NCI-H524 (cell line): ENCODE measurements around the gene AFF1.
"Not testable (repeated sequence)": the region's sequence is repeated elsewhere in the genome, so short reads cannot be mapped to it uniquely, and the experiment has no call there.

Source experiments
- DNase-seq, 2 experiments: peaks; one replicate each; lab custom pipeline; 2025; lab: John Stamatoyannopoulos, UW

Gene AFF1

DNA sequence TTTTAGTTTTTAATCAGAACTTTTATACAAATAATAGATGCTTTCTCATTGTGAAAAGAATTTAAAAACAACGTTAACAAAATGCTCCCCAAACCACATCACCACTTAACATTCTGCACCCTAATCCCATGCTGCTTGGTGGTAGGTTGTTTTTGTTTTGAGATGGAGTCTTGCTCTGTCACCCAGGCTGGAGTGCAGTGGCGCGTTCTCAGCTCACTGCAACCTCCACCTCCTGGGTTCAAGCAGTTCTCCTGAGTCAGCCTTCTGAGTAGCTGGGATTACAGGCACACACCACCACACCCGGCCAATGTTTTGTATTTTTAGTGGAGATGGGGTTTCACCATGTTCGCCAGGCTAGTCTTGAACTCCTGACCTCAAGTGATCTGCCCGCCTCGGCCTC lies 102.4 kb downstream of the AFF1 start:
- not testable (repeated sequence) for DNase-seq

DNA sequence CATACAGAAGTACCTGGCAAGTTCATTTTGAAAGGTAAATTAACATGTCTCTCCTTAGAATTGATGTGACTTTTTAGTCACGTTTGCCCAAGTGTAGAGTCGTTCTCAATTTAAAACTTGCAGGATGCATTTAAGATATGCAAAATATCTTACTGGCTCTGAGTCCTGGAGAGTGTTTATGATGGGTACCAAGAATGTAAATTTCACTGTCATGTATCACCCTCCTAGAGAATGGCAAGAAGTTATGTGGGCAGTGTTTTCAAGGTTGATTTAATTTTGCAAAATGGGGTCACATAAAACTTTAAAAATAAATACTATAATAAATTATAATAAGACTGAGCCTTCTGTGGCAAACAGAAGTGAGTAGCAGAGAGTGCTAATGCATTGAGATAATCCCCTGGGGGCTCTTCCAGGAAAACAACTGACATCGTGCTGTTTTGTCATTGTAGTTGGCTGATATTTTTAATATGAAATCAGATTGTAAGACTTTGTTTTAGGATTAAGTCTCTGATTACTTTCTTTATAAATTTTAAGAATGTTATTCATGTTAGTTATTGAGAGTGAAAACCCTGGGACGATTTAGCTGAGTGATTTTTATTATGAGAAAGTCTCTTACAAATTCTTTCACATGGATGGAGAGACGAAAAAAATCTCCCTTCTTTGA lies 103.0 kb downstream of the AFF1 start:
- no peak for DNase-seq

DNA sequence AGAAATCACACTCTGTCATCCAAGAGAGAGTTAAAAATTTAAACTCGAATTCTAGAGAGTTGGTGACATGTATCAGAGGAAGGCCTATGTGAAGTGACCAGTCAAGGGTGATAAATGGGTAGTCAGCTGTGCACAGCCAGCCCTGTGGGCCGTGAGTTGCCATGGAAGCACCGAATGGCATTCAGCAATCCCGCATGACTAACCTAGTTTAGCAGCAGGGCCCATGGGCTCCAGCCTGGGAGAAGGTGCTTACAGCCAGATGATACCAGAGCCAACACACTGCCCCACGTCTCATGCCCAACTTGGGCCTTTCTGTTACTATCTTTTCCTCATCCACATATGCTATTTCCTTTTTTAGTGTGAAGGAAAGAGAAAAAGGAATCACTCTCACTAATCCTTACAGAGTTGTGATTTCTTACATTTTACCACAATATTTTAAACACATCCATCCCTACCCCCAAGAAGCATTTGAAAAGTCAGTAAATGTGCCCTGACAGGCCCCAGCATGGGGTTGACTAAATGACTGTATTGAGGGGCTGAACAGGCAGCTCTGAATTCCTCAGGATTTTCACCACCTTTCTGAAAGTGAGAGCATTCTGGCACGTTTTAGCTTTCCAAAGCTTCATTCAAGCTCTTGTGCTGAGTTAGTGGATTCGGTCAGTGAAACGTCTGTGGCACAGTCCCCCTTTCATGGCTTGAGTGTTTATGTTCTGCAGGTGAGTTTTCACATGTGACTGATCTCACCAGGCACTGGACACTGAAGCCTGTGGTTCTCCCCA lies 104.2 kb downstream of the AFF1 start:
- peak; percentile 25 to 41 for DNase-seq

- DNase-seq = no peak
Observed at GRCh38 chr4:87041141-87041540, 106.3 kb downstream of the AFF1 start.

- DNase-seq = no peak
Observed at GRCh38 chr4:87042221-87042620, 107.4 kb downstream of the AFF1 start.

DNA sequence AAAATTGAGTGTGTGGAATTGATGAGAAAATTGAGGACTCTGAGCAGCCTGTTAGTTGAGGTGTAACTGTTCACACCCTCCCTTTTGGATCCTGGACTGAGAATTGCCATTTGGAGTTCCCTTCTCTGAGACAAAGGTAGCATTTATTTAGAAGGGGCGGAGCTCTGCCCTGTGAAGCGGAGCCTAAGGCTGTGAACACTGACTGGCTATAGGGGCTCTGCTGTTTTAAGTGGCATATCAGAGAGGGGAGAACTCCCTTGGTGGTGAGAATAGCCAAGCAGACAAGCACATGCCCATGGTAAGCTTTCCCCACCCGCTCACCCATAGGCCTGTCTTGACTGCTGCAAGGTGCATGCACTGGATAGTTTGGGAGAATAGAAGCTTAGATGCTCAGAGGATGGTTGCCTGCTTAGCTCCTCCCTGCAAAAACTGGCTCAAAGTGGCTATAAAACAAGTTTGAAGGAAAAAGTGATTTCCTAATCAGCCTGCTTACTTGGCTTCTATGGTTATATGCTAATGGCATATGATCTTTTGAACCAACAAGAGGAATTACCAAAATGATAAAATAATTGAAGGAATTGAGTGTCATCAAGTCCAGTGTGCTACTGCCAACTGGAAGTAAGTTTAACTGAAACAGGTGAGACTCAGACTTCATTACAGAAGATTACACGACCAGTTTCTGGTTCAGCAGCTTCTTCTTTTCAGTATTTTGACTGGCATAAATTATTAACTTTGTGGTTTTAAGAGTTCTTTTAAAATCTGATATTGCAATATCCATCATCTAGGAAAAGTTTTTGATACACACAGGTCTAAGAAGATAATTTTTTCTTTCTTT lies 108.4 kb downstream of the AFF1 start:
- no peak for DNase-seq

GRCh38 chr4:87044511-87045233 lies 109.9 kb downstream of the AFF1 start:
- no peak for DNase-seq

DNA sequence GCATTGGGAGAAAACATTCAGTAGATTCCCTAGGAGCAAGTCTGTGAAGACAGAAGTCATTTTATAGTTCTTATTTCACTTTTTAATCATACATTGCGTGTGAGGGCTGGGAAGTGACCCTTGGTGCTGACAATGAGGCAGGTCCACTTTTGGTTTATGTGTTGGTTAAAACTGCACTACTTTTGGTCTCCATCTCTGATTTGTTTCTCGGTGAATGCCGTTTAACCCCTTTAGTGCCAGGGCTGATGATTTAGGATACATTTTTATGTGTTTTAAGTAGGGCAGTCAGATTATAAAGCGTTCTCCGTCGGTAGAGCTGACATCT lies 110.4 kb downstream of the AFF1 start:
- no peak for DNase-seq

- no peak for DNase-seq
Observed at GRCh38 chr4:87045659-87046058, 110.8 kb downstream of the AFF1 start.

DNA sequence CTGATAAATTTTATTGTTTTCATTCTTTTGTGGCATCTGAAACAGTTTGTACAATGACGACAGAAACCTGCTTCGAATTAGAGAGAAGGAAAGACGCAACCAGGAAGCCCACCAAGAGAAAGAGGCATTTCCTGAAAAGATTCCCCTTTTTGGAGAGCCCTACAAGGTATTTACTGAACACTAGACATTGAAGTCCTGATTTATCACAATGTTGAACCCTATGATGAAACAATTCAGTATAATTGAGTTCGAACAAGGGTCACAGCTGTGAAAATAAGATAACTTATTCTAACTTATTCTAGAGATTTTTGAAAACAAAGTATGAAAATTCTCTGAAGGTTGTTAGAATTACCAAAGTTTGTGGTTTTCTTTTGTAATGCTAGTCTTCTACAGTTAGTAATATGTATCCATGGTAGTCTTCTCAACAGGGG lies 111.3 kb downstream of the AFF1 start:
- no peak for DNase-seq

DNA sequence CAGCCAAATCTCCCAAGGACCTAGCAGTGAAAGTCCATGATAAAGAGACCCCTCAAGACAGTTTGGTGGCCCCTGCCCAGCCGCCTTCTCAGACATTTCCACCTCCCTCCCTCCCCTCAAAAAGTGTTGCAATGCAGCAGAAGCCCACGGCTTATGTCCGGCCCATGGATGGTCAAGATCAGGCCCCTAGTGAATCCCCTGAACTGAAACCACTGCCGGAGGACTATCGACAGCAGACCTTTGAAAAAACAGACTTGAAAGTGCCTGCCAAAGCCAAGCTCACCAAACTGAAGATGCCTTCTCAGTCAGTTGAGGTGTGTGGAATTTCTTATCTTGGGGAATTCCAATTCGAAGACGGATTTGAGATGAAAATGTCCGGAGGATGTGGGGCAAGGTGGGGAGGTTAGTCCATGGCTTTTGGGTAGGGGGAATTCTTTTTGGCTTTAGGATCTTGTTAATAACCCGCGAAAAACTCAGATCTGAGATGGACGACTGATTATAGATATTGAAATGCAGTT lies 112.5 kb downstream of the AFF1 start:
- no peak for DNase-seq

DNA sequence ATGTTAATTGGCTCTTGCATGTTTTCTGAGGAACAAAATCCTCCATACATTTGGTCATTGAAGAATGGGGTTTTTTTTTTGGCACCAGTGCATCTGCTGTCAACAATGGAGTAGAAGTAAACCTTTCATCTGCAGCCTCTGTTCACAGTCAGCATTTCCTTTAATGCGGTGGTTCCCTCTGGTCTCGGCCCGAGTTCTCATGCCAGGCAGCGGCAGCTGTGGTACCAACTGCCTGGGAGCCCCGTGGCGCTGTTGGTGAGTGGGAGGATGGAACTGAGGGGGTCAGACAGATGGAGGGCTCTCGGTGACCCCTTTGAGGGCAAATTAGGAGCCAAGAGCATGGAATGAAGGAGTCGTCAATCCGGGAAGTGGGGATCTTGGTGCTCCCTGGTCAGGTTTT lies 114.7 kb downstream of the AFF1 start:
- no peak for DNase-seq

DNA sequence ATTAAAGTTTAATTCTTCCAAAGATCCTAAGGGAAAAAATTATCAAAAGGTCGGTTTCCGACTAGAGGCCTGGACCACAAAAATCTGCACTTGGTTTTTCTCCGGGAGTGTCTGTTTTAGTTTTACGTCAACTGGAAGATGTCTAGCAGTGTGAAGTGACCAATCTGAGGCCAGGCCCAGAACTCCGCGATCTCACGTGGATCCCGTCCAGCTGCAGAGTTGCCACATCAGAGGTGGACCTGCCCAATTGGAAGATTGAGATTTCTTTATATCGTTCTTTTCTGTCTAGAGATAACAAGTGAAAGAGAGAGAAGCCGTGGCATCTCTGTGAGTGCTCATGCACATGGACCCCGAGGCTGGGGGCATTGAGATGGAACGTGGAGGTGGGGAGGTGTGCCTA lies 115.8 kb downstream of the AFF1 start:
- DNase-seq = no peak

DNA sequence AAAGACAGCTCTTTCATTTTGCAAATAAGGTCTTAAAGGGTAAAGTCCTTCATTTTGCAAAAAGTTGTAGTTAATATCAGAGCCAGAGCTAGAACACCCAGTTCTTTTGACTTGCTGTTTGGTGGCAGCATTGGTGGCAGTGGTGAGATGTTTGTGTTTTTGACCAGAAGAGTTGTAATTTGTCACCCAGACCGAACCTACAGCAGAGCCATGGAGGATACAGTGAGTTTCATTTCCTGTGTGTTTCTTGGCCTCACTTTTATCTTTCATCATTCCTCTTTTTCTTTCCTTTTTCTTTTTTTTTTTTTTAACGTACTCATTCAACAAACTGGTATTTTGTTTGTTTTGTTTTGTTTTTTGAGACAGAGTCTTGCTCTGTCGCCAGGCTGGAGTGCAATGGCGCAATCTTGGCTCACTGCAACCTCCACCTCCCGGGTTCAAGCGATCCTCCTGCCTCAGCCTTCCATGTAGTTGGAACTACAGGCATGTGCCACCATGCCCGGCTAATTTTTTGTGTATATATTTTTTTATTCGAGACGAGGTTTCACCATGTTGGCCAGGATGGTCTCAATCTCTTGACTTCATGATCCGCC lies 116.4 kb downstream of the AFF1 start:
- DNase-seq = no peak

DNA sequence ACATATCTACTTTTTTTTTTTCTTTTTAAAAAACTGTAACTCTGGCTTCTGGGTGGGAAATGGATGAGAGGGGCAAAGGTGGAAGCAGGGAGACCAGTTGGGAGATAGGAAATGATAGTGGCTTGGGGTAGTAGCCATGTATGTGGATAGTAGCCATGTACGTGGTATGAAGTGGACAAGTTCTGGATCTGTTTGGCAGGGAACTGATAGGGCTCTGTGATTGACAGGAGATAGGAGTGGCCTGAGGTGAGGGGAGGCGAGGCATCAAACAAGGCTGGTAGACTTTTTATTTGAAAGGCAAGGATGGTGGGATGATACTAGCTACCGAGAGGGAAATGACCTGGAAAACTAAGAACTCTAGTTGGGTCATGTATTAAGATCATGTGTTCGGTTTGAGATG lies 117.8 kb downstream of the AFF1 start:
- no peak for DNase-seq

DNA sequence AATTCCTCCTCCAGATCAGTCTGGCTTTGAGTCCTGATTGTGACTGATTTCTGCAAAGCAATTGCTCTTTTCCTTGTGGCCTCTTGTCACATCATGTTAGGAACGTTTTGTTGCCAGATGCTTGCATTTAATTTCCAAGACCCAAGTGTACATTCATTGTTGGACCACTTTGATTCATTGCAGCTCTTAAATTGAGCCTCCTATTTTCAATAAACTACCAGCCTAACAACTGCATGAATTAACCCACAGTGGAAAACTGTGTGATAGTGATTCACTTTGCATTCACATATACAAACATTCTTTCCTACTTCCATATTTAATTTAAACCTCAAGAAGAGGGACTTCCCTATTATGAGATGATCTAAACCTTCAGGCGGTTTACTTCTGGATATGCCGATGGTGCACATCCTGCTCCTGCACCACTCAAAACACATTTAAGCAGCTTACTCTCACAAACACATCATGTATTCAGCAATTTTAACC lies 118.4 kb downstream of the AFF1 start:
- no peak for DNase-seq

GRCh38 chr4:87053802-87054767 lies 119.3 kb downstream of the AFF1 start:
- DNase-seq = peak; percentile 62 to 76

DNA sequence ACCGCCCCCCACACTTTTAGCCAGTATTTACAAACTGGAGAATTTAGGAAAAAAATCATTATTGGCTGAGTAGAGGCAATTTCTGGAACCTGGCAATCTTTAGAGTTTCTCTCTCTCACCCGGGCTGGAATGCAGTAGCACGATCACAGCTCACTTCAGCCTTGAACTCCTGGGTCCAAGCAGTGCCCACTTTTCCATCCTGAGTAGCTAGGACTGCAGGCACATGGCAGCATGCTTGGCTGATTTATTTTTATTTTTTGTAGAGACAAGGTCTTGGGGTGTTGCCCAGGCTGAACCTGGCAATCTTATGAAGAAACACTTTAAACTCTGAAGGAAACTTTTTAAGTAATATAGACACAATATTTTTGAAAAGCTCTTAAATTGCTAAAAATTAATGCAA lies 120.1 kb downstream of the AFF1 start:
- DNase-seq = no peak

DNA sequence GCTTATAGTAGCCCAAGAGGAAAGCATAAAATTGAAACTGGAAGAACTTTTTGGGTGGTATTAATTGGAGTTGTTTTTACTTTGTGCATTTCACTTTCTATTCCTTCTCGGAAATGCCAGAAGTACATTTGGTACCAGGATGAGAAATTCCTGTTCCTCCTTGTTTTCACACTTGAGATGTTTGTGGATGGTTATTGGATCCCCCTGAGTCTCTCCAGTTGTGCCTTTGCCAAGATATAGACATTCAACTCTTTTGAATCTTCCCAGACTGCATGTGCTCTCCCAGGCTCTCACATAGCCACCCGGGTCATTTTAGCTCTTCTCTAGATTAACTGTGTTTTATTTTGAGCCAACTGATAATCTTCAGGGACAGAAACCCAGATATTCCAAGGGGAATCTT lies 120.5 kb downstream of the AFF1 start:
- DNase-seq = no peak

GRCh38 chr4:87056881-87057280 lies 122.1 kb downstream of the AFF1 start:
- DNase-seq = no peak
